K562 (cell line): ENCODE data around the gene FBXW12. TPM values are rescaled to one million over a fixed set of nuclear protein-coding genes. Genes with fewer than 3 reads are reported as not detected.

Source experiments
- ATAC-seq: fragments of 200-7000 bp; cut with Tn5 transposase; 3 replicates; pipeline ENCODE4 v1.9.1; 2020; ENCODE audit warnings: moderate library complexity
- BruUV-seq: library from RNA; stranded (reverse); fragments of 400-500 nt; replicated peaks from 2 replicates; lab custom pipeline; 2021; lab: Mats Ljungman, UMichigan
- CTCF ChIA-PET: fragments of 300-600 bp; formaldehyde crosslinking; extraction: SDS; loops from one replicate; lab custom pipeline; 2021; ENCODE audit warnings: low intra/inter-chr PET ratio; lab: Yijun Ruan, JAX
- POLR2A ChIA-PET: fragments of 300-600, 350-650 bp; sonication (Branson Sonifier 250); formaldehyde crosslinking; extraction: SDS; loops from one replicate; lab custom pipeline; 2021; ENCODE audit warnings: antibody characterized with exemption, inconsistent platforms; lab: Yijun Ruan, JAX
- DNase-seq, 4 experiments: peaks; one replicate each; pipeline versions ENCODE4 v3.0.0 to v3.0.0-alpha.2; 2011 to 2018; ENCODE audit warnings: low spot score in 3 of 4, mixed read lengths in 3 of 4; ENCODE audit errors: extremely low read depth in 1 of 4
- FAIRE-seq: peaks from 2 replicates; lab custom pipeline; 2011; peaks lifted over from hg19 to GRCh38; lab: Jason Lieb, UNC
- H2AFZ ChIP-seq: 2 replicates; pipeline ENCODE4 v1.6.0; 2011; ENCODE audit warnings: low read depth, low read length, control low read depth, inconsistent platforms
- H3K27ac ChIP-seq: fragments of 200-600 bp; 3 replicates; pipeline ENCODE4 v1.8.0; 2011; ENCODE audit warnings: low read depth, mild to moderate bottlenecking, control low read depth, inconsistent platforms, low read length, moderate library complexity, mixed read lengths; ENCODE audit errors: extremely low read depth
- H3K27me3 ChIP-seq, 2 experiments: fragments of 300-600 bp in 1 of 2; 2 replicates in 1 of 2; 3 replicates in 1 of 2; pipeline versions ENCODE4 v1.6.0 to v1.8.0; 2011; ENCODE audit warnings: inconsistent platforms in 2 of 2, low read length in 2 of 2, mild to moderate bottlenecking in 1 of 2, mixed read lengths in 1 of 2, moderate library complexity in 1 of 2; ENCODE audit not compliant: control insufficient read depth in 2 of 2, insufficient read depth in 2 of 2
- H3K36me3 ChIP-seq: fragments of 300-600 bp; 3 replicates; pipeline ENCODE4 v1.8.0; 2011; ENCODE audit warnings: mild to moderate bottlenecking, low read length, inconsistent platforms; ENCODE audit not compliant: control insufficient read depth, insufficient read depth
- H3K4me1 ChIP-seq, 2 experiments: fragments of 200-600 bp in 1 of 2; replicated peaks in 1 of 2; 2 replicates in 1 of 2; 3 replicates in 1 of 2; pipeline versions ENCODE4 v1.5.1 to v1.8.0; 2011; ENCODE audit warnings: inconsistent platforms in 2 of 2, low read length in 2 of 2, mild to moderate bottlenecking in 1 of 2, mixed read lengths in 1 of 2, moderate library complexity in 1 of 2; ENCODE audit not compliant: control insufficient read depth in 2 of 2, insufficient read depth in 2 of 2
- H3K4me2 ChIP-seq: 2 replicates; pipeline ENCODE4 v1.6.1; 2011; ENCODE audit warnings: low read length, control low read depth, inconsistent platforms, mixed read lengths; ENCODE audit not compliant: insufficient read depth
- H3K4me3 ChIP-seq: fragments of 200-600 bp; sonication (generic), shearing (Covaris generic); 2 replicates; pipeline ENCODE4 v1.5.1; 2016; ENCODE audit warnings: control low read depth, inconsistent platforms
- H3K79me2 ChIP-seq: fragments of 200-600 bp; 3 replicates; pipeline ENCODE4 v1.8.0; 2011; ENCODE audit warnings: low read length, inconsistent platforms; ENCODE audit not compliant: control insufficient read depth, insufficient read depth
- H3K9ac ChIP-seq, 2 experiments: 2 replicates each; pipeline versions ENCODE4 v1.6.0 to v1.6.1; 2011; ENCODE audit warnings: low read depth in 2 of 2, low read length in 2 of 2, control low read depth in 1 of 2, inconsistent platforms in 1 of 2, mild to moderate bottlenecking in 1 of 2, mixed read lengths in 1 of 2; ENCODE audit not compliant: insufficient read depth in 1 of 2
- H3K9me1 ChIP-seq: one replicate; pipeline ENCODE4 v1.6.0; 2011; ENCODE audit warnings: inconsistent platforms, mild to moderate bottlenecking, low read length, moderate library complexity; ENCODE audit not compliant: control insufficient read depth, insufficient read depth
- H3K9me3 ChIP-seq: replicated peaks from 2 replicates; pipeline ENCODE4 v1.5.1; 2011; ENCODE audit warnings: low read depth, low read length, inconsistent platforms; ENCODE audit not compliant: control insufficient read depth, insufficient read depth
- H4K20me1 ChIP-seq: replicated peaks from 2 replicates; pipeline ENCODE4 v1.6.1; 2011; ENCODE audit warnings: low read length, inconsistent platforms, mixed read lengths; ENCODE audit not compliant: control insufficient read depth, insufficient read depth
- HMGN3 ChIP-seq: IDR thresholded peaks from 2 replicates; pipeline ENCODE4 v1.6.1; 2011; ENCODE audit warnings: borderline replicate concordance, low read depth, mild to moderate bottlenecking, mixed read lengths, low read length; ENCODE audit not compliant: insufficient read length; ENCODE audit errors: extremely low read depth
- ZBTB17 ChIP-seq: fragments of 450-650 bp; formaldehyde crosslinking; IDR thresholded peaks from 2 replicates; pipeline ENCODE4 v1.4.0; 2020; ENCODE audit warnings: mild to moderate bottlenecking
- WGBS: fragments of 100-300 bp; shearing (Covaris generic); methylation state at CpG from one replicate; pipeline ENCODE4 v1.1.6; 2016; ENCODE audit warnings: low coverage, mixed read lengths; ENCODE audit not compliant: insufficient coverage; ENCODE audit errors: missing lambda C conversion rate; 5-methylcytosine and 5-hydroxymethylcytosine counted together
- in situ Hi-C: fragments of 300-500 bp; cut with MboI; formaldehyde crosslinking; loops from 4 replicates; pipeline ENCODE4 v1.15.0; 2018; ENCODE audit warnings: inconsistent platforms, mixed read lengths
- intact Hi-C: fragments of 100-400 bp; cut with micrococcal nuclease; formaldehyde crosslinking; loops from 2 replicates; pipeline ENCODE4 v1.14.2; 2022
- polyA plus RNA-seq, 8 experiments: library from polyadenylated mRNA; depleted of rRNA in 4 of 8; stranded (reverse) in 5 of 8; unstranded in 3 of 8; fragments of >200 nt; fragmentation: Nextera tagmentation in 2 of 8; fragmentation: Illumina TruSeq in 1 of 8; extraction: Ambion mirVana in 2 of 8; extraction: Trizol in 1 of 8; gene quantifications; 2 replicates each; pipeline versions ENCODE4 v1.2.1 to v1.2.3, GENCODE V29; 2011 to 2014; ENCODE audit warnings: inconsistent platforms in 1 of 8, missing spikeins in 1 of 8
- total RNA-seq, 7 experiments: library from RNA; depleted of rRNA in 6 of 7; stranded (reverse); fragments of >200 nt in 6 of 7; fragmentation: Illumina TruSeq in 2 of 7; extraction: Trizol in 2 of 7; gene quantifications; 2 replicates each; pipeline versions ENCODE4 v1.2.1 to v1.2.3, GENCODE V29; 2011 to 2021; ENCODE audit warnings: low replicate concordance in 1 of 7
- TF ChIP-seq, protein P1 (sequence below), 2 experiments: fragments of 250-450 bp in 1 of 2; fragments of 450-650 bp in 1 of 2; sonication (Bioruptor Pico) in 1 of 2; IDR thresholded peaks; 2 replicates each; pipeline versions ENCODE4 v1.6.1 to v1.8.0; 2016 to 2021; ENCODE audit warnings: mild to moderate bottlenecking in 2 of 2, moderate library complexity in 2 of 2, missing compliant biosample characterization in 1 of 2, missing genetic modification characterization in 1 of 2
- TF ChIP-seq, protein P2 (sequence below): fragments of 250-450 bp; sonication (Bioruptor Pico); IDR thresholded peaks from 2 replicates; pipeline ENCODE4 v1.8.0; 2021; ENCODE audit warnings: borderline replicate concordance, mild to moderate bottlenecking, moderate library complexity; ENCODE audit not compliant: poor library complexity, severe bottlenecking
- TF ChIP-seq, protein P3 (sequence below), 3 experiments: IDR thresholded peaks in 2 of 3; conservative IDR thresholded peaks in 1 of 3; 2 replicates each; pipeline ENCODE4 v1.5.1; 2011 to 2012; ENCODE audit warnings: low read length in 3 of 3, mild to moderate bottlenecking in 3 of 3, control low read depth in 2 of 3, improper control_type of control experiment in 1 of 3, inconsistent platforms in 1 of 3, low read depth in 1 of 3, mixed read lengths in 1 of 3, moderate library complexity in 1 of 3; ENCODE audit not compliant: insufficient read depth in 2 of 3

Gene FBXW12
- total and polyA plus RNA-seq, 9 of the 15 experiments (the other 6 are each of a cell fraction or from before 2014, with no cell fraction given) = 0.04 to 0.07 (median 0.06) TPM; not detected in 6

DNA sequence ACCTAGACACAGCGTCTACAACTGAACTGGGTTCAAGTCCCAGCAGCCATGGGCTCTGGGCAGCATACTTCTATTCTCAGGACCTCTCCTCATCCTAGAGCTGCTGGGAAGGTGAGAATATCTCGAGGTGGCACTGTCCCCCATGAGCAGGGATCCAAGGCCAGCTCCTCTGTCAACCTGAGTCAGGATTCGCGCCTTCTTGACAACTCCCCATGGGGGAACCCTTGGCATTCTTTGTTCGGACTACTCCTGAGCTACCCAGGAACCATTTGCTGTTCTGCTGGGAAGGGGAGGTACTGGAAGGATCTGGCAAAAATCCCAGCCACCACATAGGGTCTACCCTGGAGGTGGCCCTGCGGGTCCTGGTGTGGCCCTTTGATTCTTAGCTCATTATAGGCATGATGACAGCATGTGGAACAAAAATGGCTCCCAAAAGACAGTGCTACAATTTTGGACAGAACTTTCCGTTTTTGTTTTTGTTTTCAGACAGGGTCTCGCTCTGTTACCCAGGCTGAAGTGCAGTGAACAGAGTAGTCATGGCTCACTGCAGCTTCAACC, 35.6 kb downstream of the FBXW12 start:
- no peaks in the 10 kb centered on the region for H3K36me3 ChIP-seq
- H3K9me3 ChIP-seq = no peaks in the 10 kb centered on the region
- no peak for DNase-seq
- H3K27me3 ChIP-seq = no peaks in the 10 kb centered on the region
- no peak for FAIRE-seq
- POLR2A ChIA-PET = interaction anchor here (0.9 to 1.5 kb wide), 3 partner anchors 12 to 219 kb away, joined by 3 to 4 read pairs (median 3); partner anchors contain the start of genes CDC25A and PLXNB1
- H3K4me2 ChIP-seq = no peak overlapping the region
- H3K4me3 ChIP-seq = no peak overlapping the region
- no peak overlapping the region for H2AFZ ChIP-seq
- 0 out of 2 replicates have a peak, but pooled peaks cover 6% of the 10 kb centered on the region for H4K20me1 ChIP-seq
- in situ Hi-C loops (no loop called here), intact Hi-C loops (loop anchor here (10.0 kb wide), 2 partner anchors 97 to 213 kb away; partner anchors contain the start of gene SHISA5)
- H3K27ac ChIP-seq = no peak overlapping the region
- no peak for ATAC-seq
- H3K79me2 ChIP-seq = no peaks in the 10 kb centered on the region
- H3K9ac ChIP-seq = no peak overlapping the region
- WGBS = 29% methylated on average over 6 of the region's 8 CpGs
- 0 out of 5 replicates have a peak, but pooled peaks cover 0 to 6% of the 10 kb centered on the region in 2 experiments for H3K4me1 ChIP-seq
- TF ChIP-seq, protein P1, sequence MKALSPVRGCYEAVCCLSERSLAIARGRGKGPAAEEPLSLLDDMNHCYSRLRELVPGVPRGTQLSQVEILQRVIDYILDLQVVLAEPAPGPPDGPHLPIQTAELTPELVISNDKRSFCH (CRISPR knock-in tag; IDR thresholded peaks at IDR 0.05) = no peak
- TF ChIP-seq, protein P1 (tag; IDR thresholded peaks at IDR 0.05) = no peak
- CTCF ChIA-PET = no interaction called here
- H3K9me1 ChIP-seq = no peaks in the 10 kb centered on the region
- BruUV-seq = no TSS peak

DNA sequence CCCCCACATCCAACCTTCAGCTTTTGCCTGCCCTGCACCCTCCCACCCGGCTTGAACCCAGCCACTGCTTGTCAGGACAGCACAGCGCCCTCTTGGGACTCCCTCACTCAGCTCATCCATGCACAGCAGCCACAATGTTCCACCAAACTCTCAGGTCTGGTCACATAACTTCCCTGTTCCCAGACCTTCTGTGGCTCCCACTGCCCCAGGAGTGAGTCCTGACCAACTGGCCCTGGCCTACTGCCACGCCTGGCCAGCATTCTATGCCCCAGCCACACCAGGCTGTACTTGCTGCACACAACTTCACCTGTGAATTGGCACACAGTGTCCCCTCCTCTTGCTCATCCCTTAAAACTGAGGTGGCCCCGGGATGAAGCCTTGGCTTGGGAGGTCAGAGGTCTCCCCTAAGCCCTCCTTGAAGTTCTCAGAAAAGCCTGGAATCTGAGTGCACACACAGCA, 36.8 kb downstream of the FBXW12 start:
- CTCF ChIA-PET = no interaction called here
- Histone ChIP-seq H4K20me1 (0 out of 2 replicates have a peak, but pooled peaks cover 6% of the 10 kb centered on the region), H3K79me2 (no peaks in the 10 kb centered on the region), H3K27ac (no peak overlapping the region), H2AFZ (no peak overlapping the region), H3K4me2 (no peak overlapping the region), H3K9me1 (no peaks in the 10 kb centered on the region), H3K9me3 (no peaks in the 10 kb centered on the region), H3K36me3 (no peaks in the 10 kb centered on the region), H3K27me3 (no peaks in the 10 kb centered on the region), H3K4me1 (0 out of 5 replicates have a peak, but pooled peaks cover 0 to 6% of the 10 kb centered on the region in 2 experiments), H3K9ac (peak overlapping the region in 1 of 2 experiments; percentile 26; a peak in 1 of 4 replicates), H3K4me3 (no peak overlapping the region)
- FAIRE-seq = no peak
- no TSS peak for BruUV-seq
- 39% methylated on average over 2 of the region's 4 CpGs for WGBS
- peak; percentile 63; the same call in 2 of the 3 replicates for ATAC-seq
- intact Hi-C loops (loop anchor here (10.0 kb wide), 2 partner anchors 96 to 214 kb away; partner anchors contain the start of gene SHISA5), in situ Hi-C loops (no loop called here)
- TF ChIP-seq HMGN3 = no peak
- TF ChIP-seq, protein P2, sequence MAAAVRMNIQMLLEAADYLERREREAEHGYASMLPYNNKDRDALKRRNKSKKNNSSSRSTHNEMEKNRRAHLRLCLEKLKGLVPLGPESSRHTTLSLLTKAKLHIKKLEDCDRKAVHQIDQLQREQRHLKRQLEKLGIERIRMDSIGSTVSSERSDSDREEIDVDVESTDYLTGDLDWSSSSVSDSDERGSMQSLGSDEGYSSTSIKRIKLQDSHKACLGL (CRISPR knock-in tag) = no peak
- TF ChIP-seq ZBTB17 (CRISPR knock-in tag) = no peak
- TF ChIP-seq, protein P3, sequence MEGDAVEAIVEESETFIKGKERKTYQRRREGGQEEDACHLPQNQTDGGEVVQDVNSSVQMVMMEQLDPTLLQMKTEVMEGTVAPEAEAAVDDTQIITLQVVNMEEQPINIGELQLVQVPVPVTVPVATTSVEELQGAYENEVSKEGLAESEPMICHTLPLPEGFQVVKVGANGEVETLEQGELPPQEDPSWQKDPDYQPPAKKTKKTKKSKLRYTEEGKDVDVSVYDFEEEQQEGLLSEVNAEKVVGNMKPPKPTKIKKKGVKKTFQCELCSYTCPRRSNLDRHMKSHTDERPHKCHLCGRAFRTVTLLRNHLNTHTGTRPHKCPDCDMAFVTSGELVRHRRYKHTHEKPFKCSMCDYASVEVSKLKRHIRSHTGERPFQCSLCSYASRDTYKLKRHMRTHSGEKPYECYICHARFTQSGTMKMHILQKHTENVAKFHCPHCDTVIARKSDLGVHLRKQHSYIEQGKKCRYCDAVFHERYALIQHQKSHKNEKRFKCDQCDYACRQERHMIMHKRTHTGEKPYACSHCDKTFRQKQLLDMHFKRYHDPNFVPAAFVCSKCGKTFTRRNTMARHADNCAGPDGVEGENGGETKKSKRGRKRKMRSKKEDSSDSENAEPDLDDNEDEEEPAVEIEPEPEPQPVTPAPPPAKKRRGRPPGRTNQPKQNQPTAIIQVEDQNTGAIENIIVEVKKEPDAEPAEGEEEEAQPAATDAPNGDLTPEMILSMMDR (IDR thresholded peaks at IDR 0.05 in 2 of 3, conservative IDR thresholded peaks at IDR 0.05 in 1 of 3; ENCODE audit: insufficient read depth in 2 of 3, low read depth in 1 of 3, low read length in 3 of 3) = peak; percentile 21 to 27 (median 24); a peak in 3 of 6 replicates
- DNase-seq = peak in 1 of 4 experiments; percentile 15
- POLR2A ChIA-PET = interaction anchor here (0.9 to 1.5 kb wide), 3 partner anchors 14 to 221 kb away, joined by 3 read pairs; partner anchors contain the start of gene CDC25A
